HG02938 (cell line): ENCODE results near the gene VWA8.
"Not testable (repeated sequence)": the region's sequence is repeated elsewhere in the genome, so short reads cannot be mapped to it uniquely, and the experiment has no call there.

ENCODE experiments used
- ATAC-seq: cut with Tn5 transposase; IDR thresholded peaks from one replicate; pipeline ENCODE4 v1.9.1; 2021; ENCODE audit warnings: mild to moderate bottlenecking, moderate library complexity; ENCODE audit not compliant: unreplicated experiment

VWA8 gene

DNA sequence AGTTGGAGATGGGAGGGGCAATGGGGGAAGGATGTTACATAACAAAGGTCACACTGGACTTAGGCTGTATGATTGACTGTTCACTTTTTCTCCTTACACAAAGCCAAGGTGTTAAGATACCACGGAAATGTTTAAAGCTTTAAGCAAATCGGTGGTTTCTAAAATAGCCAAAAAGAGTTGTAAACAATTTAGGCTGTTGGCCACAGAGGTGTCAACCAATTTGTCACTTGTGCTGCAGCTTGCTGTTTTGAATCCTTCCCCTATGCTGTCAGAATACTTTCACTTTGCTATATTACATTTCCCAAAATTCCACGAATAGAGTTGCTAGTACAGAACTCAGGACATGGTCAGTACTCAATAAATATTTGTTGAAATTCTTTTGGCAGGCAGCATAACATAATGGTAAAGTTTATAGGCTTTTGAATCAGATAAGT is 149.3 kb downstream of the VWA8 start:
- ATAC-seq = no peak

DNA sequence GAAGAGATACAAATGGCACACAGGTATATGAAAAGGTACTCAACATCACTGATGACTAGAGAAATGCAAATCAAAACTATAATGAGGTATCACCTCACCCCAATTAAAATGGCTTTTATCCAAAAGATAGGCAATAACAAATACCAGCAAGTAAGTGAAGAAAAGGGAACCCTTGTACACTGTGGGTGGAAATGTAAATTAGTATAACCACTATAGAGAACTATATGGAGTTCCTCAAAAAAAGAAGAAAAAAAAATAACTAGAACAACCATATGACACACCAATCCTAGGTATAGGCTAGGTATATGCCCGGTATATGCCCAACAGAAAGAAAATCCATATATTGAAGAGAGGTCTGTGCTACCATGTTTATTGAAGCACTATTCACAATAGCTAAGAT is 150.9 kb downstream of the VWA8 start:
- ATAC-seq = no peak

DNA sequence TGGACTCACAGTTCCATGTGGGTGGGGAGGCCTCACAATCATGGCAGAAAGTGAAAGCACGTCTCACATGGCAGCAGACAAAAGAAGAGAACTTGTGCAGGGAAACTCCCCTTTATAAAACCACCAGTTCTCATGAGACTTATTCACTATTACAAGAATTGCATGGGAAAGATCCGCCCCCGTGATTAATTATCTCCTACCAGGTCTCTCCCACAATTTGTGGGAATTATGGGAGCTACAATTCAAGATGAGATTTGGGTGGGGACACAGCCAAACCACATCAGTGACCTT is 157.5 kb downstream of the VWA8 start:
- not testable (repeated sequence) for ATAC-seq

DNA sequence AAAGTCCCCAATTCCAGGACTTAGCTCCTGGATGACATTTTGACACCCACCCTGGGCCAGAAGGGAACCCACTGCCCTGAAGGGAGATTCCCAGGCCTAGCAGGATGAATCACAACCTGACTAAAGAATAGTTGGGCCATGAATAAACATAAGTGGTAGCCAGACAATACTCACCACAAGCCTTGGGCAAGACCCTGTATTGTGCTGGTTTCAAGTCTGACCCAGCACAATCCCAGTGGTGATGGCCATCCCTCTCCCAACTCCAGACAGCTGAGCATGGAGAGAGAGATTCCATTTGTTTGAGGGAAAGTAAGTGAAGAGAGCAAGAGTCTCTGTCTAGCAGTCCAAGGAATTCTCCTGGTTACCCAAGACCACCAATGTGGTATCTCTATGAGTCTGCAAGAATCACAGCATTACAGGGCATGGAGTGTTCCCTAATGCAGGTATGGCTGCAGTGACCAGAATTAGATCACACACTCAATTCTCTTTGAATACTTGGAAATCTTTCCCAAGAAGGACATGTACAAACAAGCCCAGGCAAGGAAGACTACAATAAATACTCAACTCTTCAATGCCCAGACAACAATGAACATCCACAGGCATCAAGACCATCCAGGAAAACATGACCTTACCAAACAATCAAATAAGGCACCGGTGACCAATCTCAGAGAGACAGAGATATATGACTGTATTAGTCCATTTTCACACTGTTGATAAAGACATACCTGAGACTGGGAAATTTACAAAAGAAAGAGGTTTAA is 158.0 kb downstream of the VWA8 start:
- no peak for ATAC-seq

DNA sequence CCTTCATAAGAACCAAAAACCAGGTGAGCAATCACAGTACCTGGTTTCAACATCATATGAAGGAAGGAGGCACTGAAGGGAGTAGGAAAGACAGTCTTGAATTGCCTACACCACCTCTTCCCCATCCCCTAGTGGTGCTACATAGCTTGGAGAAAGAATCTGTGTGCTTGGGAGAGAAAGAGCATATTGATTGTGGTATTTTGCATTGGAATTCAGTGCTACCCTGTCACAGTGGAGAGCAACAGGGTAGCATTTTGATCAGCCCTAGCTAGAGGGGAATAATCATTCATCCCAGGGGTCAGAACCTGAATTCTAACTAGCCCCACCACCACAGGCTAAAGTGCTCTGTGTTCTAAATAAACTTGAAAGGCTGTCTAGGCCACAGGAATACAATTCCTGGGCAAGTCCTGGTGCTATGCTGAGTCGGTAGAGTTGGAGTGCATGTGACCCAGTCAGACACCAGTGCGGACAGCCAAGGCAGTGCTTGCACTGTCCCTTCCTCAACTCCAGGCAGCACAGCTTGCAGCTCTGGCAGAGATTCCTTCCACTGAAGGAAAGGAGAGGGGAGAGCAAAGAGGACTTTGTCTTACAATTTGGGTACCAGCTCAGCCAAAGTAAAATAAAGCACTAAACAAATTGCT is 158.7 kb downstream of the VWA8 start:
- no peak for ATAC-seq

DNA sequence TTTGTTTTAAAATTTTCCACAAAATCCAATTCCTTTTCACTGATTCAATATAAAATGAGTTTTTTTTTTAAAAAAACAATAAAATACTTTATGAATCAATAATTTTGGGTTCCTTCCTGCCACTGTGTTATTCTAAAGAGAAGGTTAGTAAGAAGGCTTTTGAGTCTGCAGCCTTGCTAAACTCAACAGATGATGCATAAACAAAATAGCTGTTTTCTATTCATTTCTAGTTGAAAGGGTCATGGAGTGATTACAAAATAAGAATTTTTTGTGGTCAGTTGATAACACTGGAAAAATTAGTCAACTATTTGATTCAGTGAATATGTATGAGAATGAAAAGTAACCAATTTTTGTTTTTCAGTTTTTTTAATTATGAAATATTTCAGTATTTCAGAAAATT is 169.9 kb downstream of the VWA8 start:
- no peak for ATAC-seq

DNA sequence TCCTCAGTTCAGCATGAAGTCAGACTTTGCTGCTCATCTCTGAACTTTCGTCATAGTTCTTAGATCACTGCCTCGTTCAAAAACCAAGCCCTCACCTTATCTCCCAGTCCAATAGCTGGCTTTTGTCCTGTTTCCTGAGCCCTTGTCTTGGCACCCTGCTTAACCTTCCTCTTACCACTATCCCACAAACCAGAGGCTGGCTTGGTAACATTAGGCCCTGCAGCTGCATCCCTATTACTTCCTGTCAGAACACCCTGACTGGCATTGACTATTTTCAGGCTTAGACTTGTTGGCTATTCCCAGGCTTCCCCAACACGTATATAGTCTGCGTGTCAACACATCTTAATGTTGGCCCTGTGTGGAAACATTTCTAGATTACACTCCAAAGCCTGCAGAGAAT is 172.4 kb downstream of the VWA8 start:
- ATAC-seq = no peak

DNA sequence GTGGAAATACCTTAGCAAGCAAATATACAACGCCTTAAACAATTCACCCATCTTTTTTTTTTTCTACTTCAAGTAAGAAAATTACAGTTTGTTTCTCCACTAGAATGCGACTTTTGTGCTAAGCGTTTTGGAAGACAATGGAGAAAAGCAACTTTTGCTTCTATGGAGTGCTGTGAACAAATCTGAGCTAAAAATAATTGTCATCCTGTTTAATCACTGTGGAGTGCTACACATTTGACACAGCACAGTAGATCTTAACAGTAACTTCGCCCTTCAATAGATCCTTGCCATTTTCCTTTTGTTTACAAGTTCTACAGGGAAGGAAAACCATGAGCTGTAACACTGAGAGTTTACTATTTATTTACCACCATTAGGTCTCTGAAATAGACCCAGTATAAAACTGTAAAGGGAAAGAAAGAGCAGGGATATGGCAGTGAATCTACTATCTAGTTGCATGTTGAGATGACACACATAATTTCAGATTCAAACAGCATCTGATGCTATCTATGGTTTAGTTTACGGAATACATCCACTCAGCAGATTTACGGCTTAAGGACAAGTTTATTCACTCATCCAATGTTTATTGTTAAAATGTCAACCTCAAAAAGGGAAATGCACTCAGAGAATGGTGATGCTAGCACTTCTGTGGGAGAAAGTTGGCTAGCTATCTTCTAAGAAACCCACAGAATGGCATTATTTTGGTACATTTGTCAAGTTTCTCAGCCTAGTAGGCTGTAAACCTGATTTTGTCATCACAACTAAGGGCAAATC is 175.3 kb downstream of the VWA8 start:
- ATAC-seq = no peak

DNA sequence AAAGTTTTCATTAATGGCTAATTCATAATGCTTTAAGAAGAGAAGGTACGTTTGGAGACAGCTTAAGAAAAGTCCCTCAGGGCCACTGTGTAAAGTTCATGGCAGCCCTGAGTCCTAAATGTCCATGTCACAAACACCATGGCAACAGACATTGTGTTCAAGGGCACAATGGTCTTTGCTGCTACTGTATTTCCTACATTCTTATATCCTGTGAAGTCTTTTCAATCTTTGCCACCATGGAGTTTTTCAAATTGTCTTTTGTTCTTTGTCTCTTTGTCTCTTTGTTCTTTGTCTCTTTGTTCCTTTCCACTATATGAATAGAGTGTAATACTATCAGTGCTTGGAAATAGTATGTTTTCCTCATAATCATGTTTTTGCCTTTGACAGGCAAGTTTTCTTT is 178.8 kb downstream of the VWA8 start:
- no peak for ATAC-seq

DNA sequence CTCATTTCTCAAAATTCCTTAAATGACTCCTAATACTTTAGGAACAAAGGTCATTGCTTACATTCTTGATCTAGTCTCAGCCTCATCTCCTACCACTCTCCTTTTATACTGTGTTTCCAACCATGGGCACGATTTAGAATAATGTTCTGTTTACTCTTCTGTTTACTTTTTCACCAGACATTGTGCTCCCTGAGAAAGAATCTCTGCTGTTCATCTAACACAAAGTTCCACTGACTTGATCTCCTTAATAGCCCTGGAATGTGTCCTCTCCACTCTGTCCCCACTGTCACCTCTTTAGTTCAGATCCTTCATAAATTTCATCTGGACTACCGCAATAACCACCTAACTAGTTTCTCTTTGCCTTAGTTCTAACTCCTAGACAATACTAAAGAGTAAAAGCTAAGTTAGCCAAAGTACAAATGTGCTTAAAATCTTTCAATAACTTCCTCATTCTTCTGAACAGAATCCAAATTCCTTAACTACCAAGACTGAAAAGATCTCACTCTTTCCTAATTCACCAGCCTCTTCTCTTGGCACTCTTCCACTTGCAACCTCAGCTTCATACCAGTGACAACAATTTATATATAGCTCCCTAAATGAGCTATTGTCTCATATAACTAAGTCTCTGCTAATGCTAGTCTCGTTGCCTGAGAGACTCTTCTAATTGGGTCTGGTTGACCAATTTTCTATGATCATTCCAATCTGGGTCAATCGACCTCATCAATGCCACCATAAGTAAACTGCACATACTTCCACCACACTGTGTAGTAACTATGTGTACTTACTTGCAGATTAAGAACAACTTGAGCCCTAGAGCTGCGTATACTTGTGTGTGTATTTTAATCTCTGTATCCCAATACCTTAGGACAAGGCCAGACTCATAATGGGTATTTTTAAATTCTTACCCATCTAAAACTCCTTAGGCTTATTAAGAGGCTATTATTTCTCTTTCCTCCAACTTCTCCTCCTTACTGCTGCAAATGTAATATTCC is 179.9 kb downstream of the VWA8 start:
- ATAC-seq = no peak

DNA sequence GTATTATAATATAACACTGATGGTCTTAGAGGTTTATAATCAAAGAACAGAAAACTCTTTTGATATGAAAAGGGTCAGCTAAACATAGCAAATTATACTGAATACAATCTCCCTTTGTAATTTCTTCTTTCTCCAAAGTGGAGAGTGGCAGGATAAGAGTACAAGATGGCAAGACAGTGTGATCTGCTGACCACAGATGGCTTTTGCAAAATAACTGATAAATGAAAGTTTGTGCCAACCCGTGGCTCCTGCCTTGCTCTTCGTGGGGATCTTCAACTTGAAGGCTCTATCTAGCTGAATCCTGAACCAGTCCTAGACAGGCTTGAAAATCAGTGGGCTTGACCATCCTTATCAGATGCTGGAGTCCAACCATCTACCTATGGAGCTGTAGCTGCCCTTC is 185.7 kb downstream of the VWA8 start:
- no peak for ATAC-seq

DNA sequence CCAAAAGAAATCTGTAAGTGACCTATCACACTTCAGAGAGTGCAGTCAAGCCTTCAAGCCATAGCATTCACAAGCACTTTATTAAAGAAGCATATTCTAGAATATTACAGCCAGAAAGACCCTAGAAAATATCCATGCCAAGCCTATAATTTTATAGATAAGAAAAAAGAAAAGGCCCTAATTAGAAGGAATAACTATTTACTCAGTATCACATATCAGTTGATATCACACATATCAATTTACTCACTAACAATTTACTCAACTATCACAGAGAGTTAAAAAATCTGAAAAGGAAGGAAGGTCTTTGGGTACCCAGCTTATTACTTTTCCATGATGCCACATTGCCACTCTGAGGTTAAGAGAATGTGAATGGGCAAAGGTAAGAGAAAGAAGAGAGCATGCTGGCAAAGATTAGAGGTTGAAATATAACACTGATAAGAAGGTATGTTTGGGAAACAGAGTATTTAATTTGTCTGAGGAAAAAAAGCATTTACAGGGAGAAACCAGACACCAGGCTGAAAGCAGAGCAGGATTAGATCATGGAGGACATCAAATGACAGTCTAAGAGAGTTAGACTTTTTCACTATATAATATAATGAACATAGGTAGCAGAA is 186.2 kb downstream of the VWA8 start:
- ATAC-seq = no peak

DNA sequence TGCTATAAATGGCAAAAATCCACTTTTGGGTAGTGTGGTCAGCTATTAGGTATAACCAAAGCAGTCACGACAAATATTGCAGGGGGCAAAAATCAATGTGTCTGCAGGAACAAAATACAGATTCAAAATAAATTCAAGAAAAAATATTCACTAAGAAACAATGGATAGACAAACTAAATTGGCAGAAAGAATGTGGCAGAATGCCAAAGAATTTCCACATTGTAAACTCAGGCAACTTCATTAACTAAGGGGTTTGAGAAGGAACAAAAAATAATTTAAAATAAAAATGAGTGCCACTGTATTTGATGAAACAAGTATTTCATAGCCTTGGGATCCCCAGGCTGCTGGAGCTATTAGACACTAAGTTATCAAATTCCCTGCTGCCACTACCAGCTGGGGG is 193.1 kb downstream of the VWA8 start:
- ATAC-seq = no peak

DNA sequence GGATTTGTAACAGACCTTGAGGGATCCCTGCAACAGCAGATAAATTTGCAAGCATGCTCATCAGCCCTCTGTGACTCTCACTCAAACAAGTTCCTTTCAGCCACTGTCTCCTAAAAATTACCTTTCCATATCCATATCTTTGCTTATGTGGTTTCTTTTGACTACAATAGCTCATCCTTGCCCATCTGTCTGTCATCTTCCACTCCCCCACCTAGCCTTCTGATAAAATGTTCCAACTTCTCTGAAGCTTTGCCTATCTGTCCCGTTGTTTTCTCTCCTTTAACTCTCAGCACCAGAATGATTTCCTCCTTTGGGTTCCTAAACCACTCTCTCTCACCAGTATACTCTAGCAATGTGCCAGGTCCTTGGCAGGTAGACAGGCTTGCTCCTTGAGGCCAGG is 194.5 kb downstream of the VWA8 start:
- ATAC-seq = no peak

DNA sequence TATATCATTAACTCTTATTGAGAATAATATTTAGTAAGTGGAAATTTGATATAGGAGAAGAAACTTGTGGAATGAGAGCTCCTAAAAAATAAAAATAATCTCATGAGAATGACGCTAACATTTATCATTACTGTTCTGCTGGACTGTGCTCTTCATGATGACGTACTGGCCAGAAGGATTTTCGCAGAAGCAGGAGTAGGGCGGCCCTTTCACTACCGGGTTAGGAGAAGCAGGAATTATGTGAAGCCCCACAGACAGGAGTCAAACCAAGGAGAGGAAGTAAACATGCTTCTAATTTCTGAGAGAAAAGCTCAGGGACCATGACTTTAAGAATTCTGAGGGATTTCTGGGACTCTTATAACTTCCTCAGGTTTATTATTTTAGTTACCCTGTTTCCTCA is 195.1 kb downstream of the VWA8 start:
- no peak for ATAC-seq

DNA sequence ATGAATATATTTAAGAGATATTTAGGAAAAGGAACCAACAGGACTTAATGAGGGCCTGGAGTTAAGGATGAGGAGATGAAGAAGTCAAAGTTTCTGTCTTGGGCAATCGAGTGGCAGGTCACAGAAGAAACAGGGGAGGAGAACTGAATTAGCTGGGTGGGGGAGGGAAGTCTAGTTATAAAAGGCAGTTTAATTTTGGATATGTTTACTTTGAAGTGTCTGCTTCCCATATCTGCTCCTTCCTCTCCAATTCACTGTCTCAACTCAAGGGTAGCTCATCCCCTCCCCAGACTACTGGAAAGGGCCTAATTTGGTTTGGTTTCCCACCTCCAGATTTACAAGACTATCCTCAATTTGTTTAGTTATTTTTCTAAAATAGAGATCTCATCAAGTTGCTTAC is 195.9 kb downstream of the VWA8 start:
- no peak for ATAC-seq

DNA sequence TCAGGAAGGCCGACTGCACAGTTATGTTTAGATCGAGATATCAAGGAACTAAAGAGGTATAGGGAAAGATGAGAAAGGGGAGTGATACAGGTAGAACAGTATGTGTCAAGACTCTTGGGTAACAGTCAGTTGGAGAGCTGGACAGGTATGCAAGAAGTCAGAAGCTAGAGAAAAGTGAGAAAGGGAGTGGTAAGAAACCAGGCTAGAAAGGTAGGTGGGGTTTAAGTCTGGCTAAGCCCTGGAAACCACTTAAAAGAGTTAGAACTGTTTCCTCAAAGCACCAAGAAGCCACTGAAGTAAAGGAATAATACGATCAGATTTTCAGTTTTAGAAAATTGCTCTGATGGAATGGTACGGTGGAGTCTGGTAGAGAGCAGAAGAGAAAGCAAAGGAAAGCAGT is 196.4 kb downstream of the VWA8 start:
- no peak for ATAC-seq

DNA sequence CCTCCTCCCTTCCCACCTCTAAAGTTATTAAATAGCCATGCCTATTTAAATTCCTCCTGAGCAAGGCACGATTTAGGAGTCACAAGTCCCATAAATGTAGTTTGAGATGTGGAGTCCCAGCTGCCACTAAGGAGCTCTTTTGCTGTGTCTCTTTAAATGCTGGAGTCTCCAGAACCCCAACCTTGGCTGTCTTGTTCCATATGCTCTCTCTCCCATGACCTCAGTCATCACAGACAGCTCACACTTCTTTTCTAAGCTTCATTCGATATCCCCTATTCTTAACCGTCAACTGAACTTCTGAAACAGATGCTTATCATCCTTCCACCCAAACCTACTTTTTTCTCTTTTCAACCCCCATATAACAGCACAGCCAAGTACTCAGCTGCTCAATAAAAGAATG is 197.1 kb downstream of the VWA8 start:
- ATAC-seq = no peak

DNA sequence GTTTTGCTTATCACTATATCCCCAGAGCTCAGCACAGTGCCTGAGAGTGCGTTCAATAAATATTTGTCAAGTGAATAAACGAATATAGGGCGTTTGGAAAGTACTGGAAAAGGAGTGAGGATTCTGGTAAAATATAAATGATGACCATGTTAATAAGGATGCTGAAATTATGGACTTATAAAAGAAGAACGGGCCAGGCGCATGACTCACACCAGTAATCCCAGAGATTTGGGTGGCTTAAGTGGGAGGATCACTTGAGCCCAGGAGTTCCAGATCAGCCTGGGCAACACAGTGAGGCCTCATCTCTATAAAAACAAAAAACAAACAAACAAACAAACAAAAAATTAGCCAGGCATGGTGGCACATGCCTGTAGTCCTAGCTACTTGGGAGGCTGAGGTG is 198.1 kb downstream of the VWA8 start:
- no peak for ATAC-seq

DNA sequence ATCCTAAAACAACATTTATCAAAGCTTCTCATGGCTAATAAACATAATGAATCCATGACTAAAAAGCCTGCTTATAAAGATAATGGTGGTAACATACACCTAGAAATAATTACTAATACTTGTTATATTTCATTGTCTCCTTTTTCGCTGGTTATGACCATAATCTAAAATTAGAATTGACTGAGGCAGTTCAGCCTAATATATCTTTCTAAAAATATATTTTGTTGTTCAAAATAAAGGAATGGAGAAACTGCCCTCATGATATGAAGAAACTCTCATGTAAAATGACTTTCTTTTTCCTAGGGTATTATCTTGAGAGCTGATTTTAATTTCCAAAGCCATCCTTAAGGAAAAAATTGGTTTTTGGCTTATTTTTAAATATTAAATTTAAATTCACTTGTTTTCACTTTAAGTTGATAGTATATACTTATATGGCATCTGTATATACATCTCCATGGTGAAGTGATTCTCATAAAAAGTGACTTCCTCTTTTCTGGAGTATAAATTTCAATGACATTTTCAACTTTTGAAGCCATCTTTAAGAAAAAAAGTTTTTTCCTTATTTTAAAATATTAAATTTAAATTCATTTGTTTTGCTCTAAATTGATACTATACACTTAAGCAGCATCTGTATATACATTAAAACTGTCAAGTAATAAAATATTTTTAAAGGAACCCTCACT is 204.6 kb downstream of the VWA8 start:
- ATAC-seq = no peak
